GM12878 (cell line): Measurements from ENCODE around the gene STPG4. TPM values are rescaled to one million over a fixed set of nuclear protein-coding genes. Genes with fewer than 3 reads are reported as not detected.

Experiments used
- ATAC-seq: fragments of 200-7000 bp; cut with Tn5 transposase; 3 replicates; pipeline ENCODE4 v1.9.1; 2020; ENCODE audit warnings: mild to moderate bottlenecking, moderate library complexity
- BruUV-seq: library from RNA; stranded (reverse); fragments of 400-500 nt; replicated peaks from 2 replicates; lab custom pipeline; 2021; lab: Mats Ljungman, UMichigan
- CTCF ChIA-PET: fragments of 300-600 bp; sonication (Branson Sonifier 250); formaldehyde crosslinking; extraction: SDS; loops from one replicate; lab custom pipeline; 2021; ENCODE audit warnings: inconsistent platforms; lab: Yijun Ruan, JAX
- POLR2A ChIA-PET: fragments of 350-600 bp; formaldehyde crosslinking; extraction: SDS; loops from one replicate; lab custom pipeline; 2021; ENCODE audit warnings: inconsistent platforms; lab: Charles Lee
- RAD21 ChIA-PET: fragments of 300-600 bp; sonication (Branson Sonifier 250); formaldehyde crosslinking; loops from one replicate; lab custom pipeline; 2023; ENCODE audit warnings: antibody characterized with exemption; ENCODE audit not compliant: unreplicated experiment; lab: Charles Lee
- SMC1A ChIA-PET: fragments of 300-600 bp; sonication (Branson Sonifier 250); formaldehyde crosslinking; loops from one replicate; lab custom pipeline; 2023; ENCODE audit not compliant: unreplicated experiment, uncharacterized antibody; lab: Charles Lee
- DNase-seq: peaks from one replicate; pipeline ENCODE4 v3.0.0-alpha.2; 2011; ENCODE audit warnings: low read depth, low spot score
- FAIRE-seq: peaks from 3 replicates; lab custom pipeline; 2011; peaks lifted over from hg19 to GRCh38; lab: Jason Lieb, UNC
- H2AFZ ChIP-seq: 2 replicates; pipeline ENCODE4 v1.6.0; 2011; ENCODE audit warnings: low read depth, low read length, control low read depth; ENCODE audit not compliant: control insufficient read depth
- H3K27ac ChIP-seq: 2 replicates; pipeline ENCODE4 v1.5.1; 2011; ENCODE audit warnings: control low read depth; ENCODE audit not compliant: control insufficient read depth, insufficient read depth
- H3K27me3 ChIP-seq, 2 experiments: replicated peaks in 1 of 2; 2 replicates each; pipeline versions ENCODE4 v1.6.0 to v1.6.1; 2011; ENCODE audit warnings: low read length in 1 of 2; ENCODE audit not compliant: control insufficient read depth in 2 of 2, insufficient read depth in 2 of 2
- H3K36me3 ChIP-seq, 2 experiments: 2 replicates each; pipeline ENCODE4 v1.5.1; 2011; ENCODE audit warnings: low read length in 1 of 2; ENCODE audit not compliant: control insufficient read depth in 2 of 2, insufficient read depth in 2 of 2
- H3K4me1 ChIP-seq: 2 replicates; pipeline ENCODE4 v1.6.1; 2011; ENCODE audit warnings: mild to moderate bottlenecking, low read length, moderate library complexity, mixed read lengths; ENCODE audit not compliant: control insufficient read depth, insufficient read depth
- H3K4me2 ChIP-seq: 2 replicates; pipeline ENCODE4 v1.6.0; 2011; ENCODE audit warnings: control low read depth; ENCODE audit not compliant: control insufficient read depth, insufficient read depth
- H3K4me3 ChIP-seq: fragments of 200-600 bp; sonication (generic); 2 replicates; pipeline ENCODE4 v1.5.1; 2016
- H3K79me2 ChIP-seq: 2 replicates; pipeline ENCODE4 v1.6.0; 2011; ENCODE audit warnings: low read length; ENCODE audit not compliant: control insufficient read depth, insufficient read depth
- H3K9ac ChIP-seq: 2 replicates; pipeline ENCODE4 v1.8.0; 2011; ENCODE audit warnings: low read length, control low read depth, mixed read lengths; ENCODE audit not compliant: control insufficient read depth, insufficient read depth
- H3K9me3 ChIP-seq: replicated peaks from 3 replicates; pipeline ENCODE4 v1.5.1; 2011; ENCODE audit warnings: mild to moderate bottlenecking, low read length; ENCODE audit not compliant: control insufficient read depth, insufficient read depth
- H4K20me1 ChIP-seq: 2 replicates; pipeline ENCODE4 v1.6.0; 2011; ENCODE audit not compliant: control insufficient read depth, insufficient read depth
- CUX1 ChIP-seq: IDR thresholded peaks from 2 replicates; pipeline ENCODE4 v1.6.1; 2012; ENCODE audit warnings: improper control_type of control experiment, low read depth, low read length; ENCODE audit not compliant: insufficient replicate concordance
- FOXM1 ChIP-seq: IDR thresholded peaks from 2 replicates; pipeline ENCODE4 v1.6.1; 2012; ENCODE audit warnings: low read depth, mild to moderate bottlenecking, inconsistent platforms, low read length, moderate library complexity
- JUNB ChIP-seq: IDR thresholded peaks from 2 replicates; pipeline ENCODE4 v1.6.1; 2016; ENCODE audit warnings: antibody characterized with exemption, mild to moderate bottlenecking
- LARP7 ChIP-seq: fragments of 450-650 bp; IDR thresholded peaks from 2 replicates; pipeline ENCODE4 v1.6.1; 2017; ENCODE audit warnings: mild to moderate bottlenecking
- PAX5 ChIP-seq: IDR thresholded peaks from 2 replicates; pipeline ENCODE4 v1.6.1; 2011; ENCODE audit warnings: low read depth, low read length, borderline replicate concordance
- POU2F2 ChIP-seq: IDR thresholded peaks from 3 replicates; pipeline ENCODE4 v1.6.1; 2011; ENCODE audit warnings: low read depth, mild to moderate bottlenecking, low read length, borderline replicate concordance
- RAD51 ChIP-seq: fragments of 450-650 bp; IDR thresholded peaks from 2 replicates; pipeline ENCODE4 v1.6.1; 2016; ENCODE audit warnings: moderate library complexity, mild to moderate bottlenecking, inconsistent platforms
- REST ChIP-seq: IDR thresholded peaks from 2 replicates; pipeline ENCODE4 v1.6.1; 2012; ENCODE audit warnings: mild to moderate bottlenecking, low read depth, low read length
- RFX5 ChIP-seq: IDR thresholded peaks from 2 replicates; pipeline ENCODE4 v1.6.1; 2011; ENCODE audit warnings: low read depth, low read length, improper control_type of control experiment
- SREBF1 ChIP-seq: IDR thresholded peaks from 2 replicates; pipeline ENCODE4 v1.6.1; 2012; ENCODE audit warnings: mild to moderate bottlenecking, low read length
- SUPT20H ChIP-seq: IDR thresholded peaks from 2 replicates; pipeline ENCODE4 v1.6.1; 2011; ENCODE audit warnings: low read depth, mild to moderate bottlenecking, low read length, moderate library complexity, borderline replicate concordance; ENCODE audit not compliant: control insufficient read depth
- YBX1 ChIP-seq: fragments of 450-650 bp; IDR thresholded peaks from 2 replicates; pipeline ENCODE4 v1.6.1; 2016; ENCODE audit warnings: antibody characterized with exemption
- ZNF274 ChIP-seq: IDR thresholded peaks from one replicate; pipeline ENCODE4 v1.8.0; 2011; ENCODE audit not compliant: insufficient read length, insufficient read depth
- ZNF384 ChIP-seq: IDR thresholded peaks from 2 replicates; pipeline ENCODE4 v1.6.1; 2012; ENCODE audit warnings: low read depth, mild to moderate bottlenecking, low read length, improper control_type of control experiment, borderline replicate concordance
- WGBS: methylation state at CpG from one replicate; pipeline ENCODE4 v1.1.6; 2016; ENCODE audit warnings: low lambda C conversion rate; ENCODE audit not compliant: insufficient replicate concordance, insufficient coverage; ENCODE audit errors: missing lambda C conversion rate; 5-methylcytosine and 5-hydroxymethylcytosine counted together
- in situ Hi-C: fragments of 300-500 bp; cut with MboI; formaldehyde crosslinking; loops from 9 replicates; pipeline ENCODE4 v1.14.3; 2018; ENCODE audit warnings: mixed read lengths
- intact Hi-C: fragments of 100-400 bp; cut with micrococcal nuclease; formaldehyde crosslinking; loops from one replicate; pipeline ENCODE4 v1.14.2; 2022; ENCODE audit not compliant: unreplicated experiment
- polyA plus RNA-seq, 11 experiments: library from polyadenylated mRNA; depleted of rRNA in 4 of 11; unstranded in 6 of 11; stranded (reverse) in 5 of 11; fragments of >200 nt; fragmentation: Nextera tagmentation in 4 of 11; fragmentation: Illumina TruSeq in 1 of 11; extraction: Ambion mirVana in 4 of 11; extraction: Trizol in 1 of 11; gene quantifications; 1 replicate in 1 of 11; 2 replicates in 10 of 11; pipeline versions ENCODE4 v1.2.1 to v1.2.3, GENCODE V29; 2011 to 2016; ENCODE audit warnings: inconsistent platforms in 2 of 11, missing spikeins in 2 of 11, low read depth in 1 of 11
- total RNA-seq, 4 experiments: library from RNA; depleted of rRNA in 3 of 4; stranded (reverse); fragments of >200 nt in 3 of 4; fragmentation: Illumina TruSeq in 1 of 4; extraction: Trizol in 1 of 4; gene quantifications; 2 replicates each; pipeline versions ENCODE4 v1.2.1 to v1.2.3, GENCODE V29; 2013 to 2021
- TF ChIP-seq, protein P1 (sequence below): IDR thresholded peaks from 2 replicates; pipeline ENCODE4 v1.6.1; 2012; ENCODE audit warnings: low read length, inconsistent platforms

The STPG4 gene
- total and polyA plus RNA-seq, 10 of the 15 experiments (the other 5 are each of a cell fraction or from before 2014, with no cell fraction given) = 0.10 to 0.29 (median 0.19) TPM; not detected in 3

DNA sequence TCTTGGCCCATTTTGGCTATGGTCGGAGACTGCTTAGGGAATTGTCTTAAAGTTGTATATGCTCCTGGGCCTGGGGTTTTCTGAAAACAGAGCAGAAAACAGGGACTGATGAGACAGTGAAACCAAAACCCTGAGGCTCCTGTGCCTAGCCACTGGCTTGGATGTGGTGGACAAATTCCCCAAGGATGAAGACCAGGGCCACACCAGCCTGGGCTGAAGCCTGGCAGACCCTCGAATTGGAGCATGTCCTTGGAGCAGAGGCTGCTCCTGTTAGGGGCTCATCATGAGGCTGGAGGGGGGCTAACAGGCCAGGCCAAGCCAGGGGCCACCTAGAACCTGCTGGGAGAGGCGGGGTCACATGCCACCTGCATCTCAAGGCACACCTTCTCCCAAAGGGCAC is 68.1 kb downstream of the STPG4 start:
- Histone ChIP-seq H3K27ac (no peak overlapping the region), H3K9ac (no peak overlapping the region), H3K9me3 (no peaks in the 10 kb centered on the region), H4K20me1 (no peaks in the 10 kb centered on the region), H3K79me2 (no peaks in the 10 kb centered on the region), H2AFZ (no peak overlapping the region), H3K4me2 (no peak overlapping the region), H3K36me3 (no peaks in the 10 kb centered on the region), H3K27me3 (no peaks in the 10 kb centered on the region; a peak in 1 of 4 replicates), H3K4me3 (no peak overlapping the region), H3K4me1 (no peaks in the 10 kb centered on the region)
- WGBS = 47% methylated on average over 3 of the region's 3 CpGs
- ChIA-PET POLR2A (no interaction called here), CTCF (interaction anchor here (0.8 kb wide), 1 partner anchor 122 kb away, joined by 3 read pairs; no protein-coding TSS in a partner anchor), RAD21 (no interaction called here), SMC1A (no interaction called here)
- ATAC-seq (no peak), DNase-seq (no peak), FAIRE-seq (no peak)
- in situ Hi-C loops (no loop called here), intact Hi-C loops (no loop called here)
- TF ChIP-seq ZNF274 (no peak), LARP7 (no peak), PAX5 (no peak), SUPT20H (no peak), JUNB (no peak), RAD51 (no peak), ZNF384 (no peak), FOXM1 (no peak), RFX5 (no peak), CUX1 (no peak), POU2F2 (no peak), REST (no peak), SREBF1 (no peak), YBX1 (no peak)
- TF ChIP-seq, protein P1, sequence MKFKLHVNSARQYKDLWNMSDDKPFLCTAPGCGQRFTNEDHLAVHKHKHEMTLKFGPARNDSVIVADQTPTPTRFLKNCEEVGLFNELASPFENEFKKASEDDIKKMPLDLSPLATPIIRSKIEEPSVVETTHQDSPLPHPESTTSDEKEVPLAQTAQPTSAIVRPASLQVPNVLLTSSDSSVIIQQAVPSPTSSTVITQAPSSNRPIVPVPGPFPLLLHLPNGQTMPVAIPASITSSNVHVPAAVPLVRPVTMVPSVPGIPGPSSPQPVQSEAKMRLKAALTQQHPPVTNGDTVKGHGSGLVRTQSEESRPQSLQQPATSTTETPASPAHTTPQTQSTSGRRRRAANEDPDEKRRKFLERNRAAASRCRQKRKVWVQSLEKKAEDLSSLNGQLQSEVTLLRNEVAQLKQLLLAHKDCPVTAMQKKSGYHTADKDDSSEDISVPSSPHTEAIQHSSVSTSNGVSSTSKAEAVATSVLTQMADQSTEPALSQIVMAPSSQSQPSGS = no peak
- BruUV-seq = no TSS peak
